Fibroblast of lung (primary cell): ENCODE results near the gene INTS15.

Experiments used
- EZH2 ChIP-seq: IDR thresholded peaks from 2 replicates; pipeline ENCODE4 v1.5.1; 2012; ENCODE audit warnings: low read length, control low read depth, mild to moderate bottlenecking; ENCODE audit errors: missing control alignments
- TF ChIP-seq, protein P1 (sequence below), 2 donors: IDR thresholded peaks in 1 of 2; conservative IDR thresholded peaks in 1 of 2; 1 replicate in 1 of 2; 2 replicates in 1 of 2; pipeline ENCODE4 v1.5.1; 2011 to 2012; ENCODE audit warnings: low read length in 2 of 2, control low read depth in 1 of 2, inconsistent platforms in 1 of 2, low read depth in 1 of 2, mild to moderate bottlenecking in 1 of 2

- TF ChIP-seq, protein P1, sequence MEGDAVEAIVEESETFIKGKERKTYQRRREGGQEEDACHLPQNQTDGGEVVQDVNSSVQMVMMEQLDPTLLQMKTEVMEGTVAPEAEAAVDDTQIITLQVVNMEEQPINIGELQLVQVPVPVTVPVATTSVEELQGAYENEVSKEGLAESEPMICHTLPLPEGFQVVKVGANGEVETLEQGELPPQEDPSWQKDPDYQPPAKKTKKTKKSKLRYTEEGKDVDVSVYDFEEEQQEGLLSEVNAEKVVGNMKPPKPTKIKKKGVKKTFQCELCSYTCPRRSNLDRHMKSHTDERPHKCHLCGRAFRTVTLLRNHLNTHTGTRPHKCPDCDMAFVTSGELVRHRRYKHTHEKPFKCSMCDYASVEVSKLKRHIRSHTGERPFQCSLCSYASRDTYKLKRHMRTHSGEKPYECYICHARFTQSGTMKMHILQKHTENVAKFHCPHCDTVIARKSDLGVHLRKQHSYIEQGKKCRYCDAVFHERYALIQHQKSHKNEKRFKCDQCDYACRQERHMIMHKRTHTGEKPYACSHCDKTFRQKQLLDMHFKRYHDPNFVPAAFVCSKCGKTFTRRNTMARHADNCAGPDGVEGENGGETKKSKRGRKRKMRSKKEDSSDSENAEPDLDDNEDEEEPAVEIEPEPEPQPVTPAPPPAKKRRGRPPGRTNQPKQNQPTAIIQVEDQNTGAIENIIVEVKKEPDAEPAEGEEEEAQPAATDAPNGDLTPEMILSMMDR (conservative IDR thresholded peaks at IDR 0.05 in 1 of 2, IDR thresholded peaks at IDR 0.05 in 1 of 2; ENCODE audit: low read depth in 1 of 2, low read length in 2 of 2) = no peak
- no peak for TF ChIP-seq EZH2
These were observed 52.5 kb downstream of the INTS15 start for GRCh38 chr7:6642239-6642839.
